ENCODE measurements around the gene CPEB1.

The CPEB1 gene

GRCh38 chr15:82625136-82625535, 22.0 kb downstream of the CPEB1 start:
- no peak for DNase-seq (ENCODE audit: low read depth)
- no peak overlapping the region for H3K4me3 ChIP-seq (ENCODE audit: low read depth, low read length)
- in situ Hi-C loops (cut with HindIII; ENCODE audit: low sequenced_read_pairs): no loop called here
- TF ChIP-seq CTCF (IDR thresholded peaks at IDR 0.05; ENCODE audit: low read depth, low read length, missing control alignments): no peak

DNA sequence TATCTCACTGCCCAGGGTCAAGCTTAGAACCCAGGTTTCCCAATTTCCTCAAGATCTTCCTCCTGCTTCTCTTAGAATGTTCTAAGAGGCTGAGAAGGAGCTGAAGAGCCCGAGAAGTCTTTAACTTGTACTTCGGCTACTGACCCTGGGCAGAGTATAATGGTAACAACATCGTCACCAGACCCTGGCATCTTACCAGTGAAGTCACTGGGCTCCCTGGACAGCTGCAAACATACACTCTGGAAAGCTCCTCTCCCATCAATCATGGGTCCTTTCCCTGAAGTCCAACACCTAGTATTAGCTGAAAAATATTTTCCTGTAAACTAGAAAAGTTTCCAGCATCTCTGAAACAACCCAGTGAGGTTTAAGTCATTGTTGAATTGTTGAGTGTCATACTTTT, 22.7 kb downstream of the CPEB1 start:
- in situ Hi-C loops (cut with HindIII; ENCODE audit: low sequenced_read_pairs): no loop called here

GRCh38 chr15:82624008-82624407, 23.2 kb downstream of the CPEB1 start:
- no peak for TF ChIP-seq CTCF (IDR thresholded peaks at IDR 0.05; ENCODE audit: low read depth, low read length, missing control alignments)
- no peak for DNase-seq (ENCODE audit: low read depth)
- H3K4me3 ChIP-seq (ENCODE audit: low read depth, low read length): no peak overlapping the region
- in situ Hi-C loops (cut with HindIII; ENCODE audit: low sequenced_read_pairs): no loop called here

More for the DNA sequence above, 22.7 kb downstream of the CPEB1 start:
- no peak for DNase-seq (ENCODE audit: low read depth)
- no peak for TF ChIP-seq CTCF (IDR thresholded peaks at IDR 0.05; ENCODE audit: low read depth, low read length, missing control alignments)
- no peak overlapping the region for H3K4me3 ChIP-seq (ENCODE audit: low read depth, low read length)

GRCh38 chr15:82621970-82622369, 25.2 kb downstream of the CPEB1 start:
- in situ Hi-C loops (cut with HindIII; ENCODE audit: low sequenced_read_pairs): no loop called here
- TF ChIP-seq CTCF (IDR thresholded peaks at IDR 0.05; ENCODE audit: low read depth, low read length, missing control alignments): peak; percentile 2
- H3K4me3 ChIP-seq (ENCODE audit: low read depth, low read length): no peak overlapping the region
- DNase-seq (ENCODE audit: low read depth): no peak

DNA sequence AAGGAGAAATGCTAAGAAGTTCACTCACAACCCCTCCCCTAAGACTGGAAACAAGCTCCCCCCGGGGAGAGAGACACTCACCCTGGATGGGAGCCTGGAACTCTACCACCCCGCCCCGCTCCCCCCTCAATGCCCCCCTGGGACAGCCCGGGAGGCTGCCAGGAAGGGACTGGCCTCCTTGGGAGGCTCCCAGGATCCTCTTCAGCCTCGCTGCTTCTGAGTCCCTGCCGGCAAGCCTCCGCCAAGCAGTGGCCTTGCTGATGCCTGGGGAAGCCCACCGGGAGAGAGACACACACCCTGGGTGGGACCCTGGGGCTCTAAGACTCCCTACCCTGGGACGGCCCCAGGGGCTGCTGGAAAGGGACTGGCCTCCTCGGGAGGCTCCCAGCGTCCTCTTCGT, 33.4 kb downstream of the CPEB1 start:
- TF ChIP-seq CTCF (IDR thresholded peaks at IDR 0.05; ENCODE audit: low read depth, low read length, missing control alignments): no peak
- in situ Hi-C loops (cut with HindIII; ENCODE audit: low sequenced_read_pairs): no loop called here
- DNase-seq (ENCODE audit: low read depth): no peak
- H3K4me3 ChIP-seq (ENCODE audit: low read depth, low read length): no peak overlapping the region

- no peak overlapping the region for H3K4me3 ChIP-seq (ENCODE audit: low read depth, low read length)
- TF ChIP-seq CTCF (IDR thresholded peaks at IDR 0.05; ENCODE audit: low read depth, low read length, missing control alignments): no peak
- no peak for DNase-seq (ENCODE audit: low read depth)
- in situ Hi-C loops (cut with HindIII; ENCODE audit: low sequenced_read_pairs): no loop called here
Measured at GRCh38 chr15:82611348-82611747, 35.8 kb downstream of the CPEB1 start.

DNA sequence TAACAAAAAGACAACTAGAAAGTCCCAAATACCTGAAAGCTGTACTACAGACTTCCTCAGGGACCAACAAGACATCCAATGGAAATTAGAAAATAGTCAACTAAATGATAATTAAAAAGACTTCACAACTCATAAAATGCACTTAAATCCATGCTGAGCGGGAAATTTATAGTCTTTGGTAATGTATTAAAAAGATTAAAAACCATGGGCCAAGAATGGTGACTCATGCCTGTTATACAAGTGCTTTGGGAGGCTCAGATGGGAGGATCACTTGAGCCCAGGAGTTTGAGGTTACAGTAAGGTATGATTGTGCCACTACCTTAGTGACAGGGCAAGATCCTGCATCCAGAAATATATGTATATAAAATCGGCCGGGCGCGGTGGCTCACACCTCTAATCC, 45.0 kb downstream of the CPEB1 start:
- in situ Hi-C loops (cut with HindIII; ENCODE audit: low sequenced_read_pairs): no loop called here
- DNase-seq (ENCODE audit: low read depth): no peak
- H3K4me3 ChIP-seq (ENCODE audit: low read depth, low read length): no peak overlapping the region
- no peak for TF ChIP-seq CTCF (IDR thresholded peaks at IDR 0.05; ENCODE audit: low read depth, low read length, missing control alignments)

Measured in astrocyte of the cerebellum (primary cell).